Activated effector memory CD4-positive, alpha-beta T cell treated with Interleukin-2 at 50 U/mL for 16 hours (primary cell): Measurements from ENCODE around the gene TMED9.
"Not testable (repeated sequence)": the region's sequence is repeated elsewhere in the genome, so short reads cannot be mapped to it uniquely, and the experiment has no call there.

Experiments used
- DNase-seq: peaks from one replicate; pipeline ENCODE4 v3.0.0-alpha.2; 2020

Gene TMED9

GRCh38 chr5:177592010-177592834 lies at the start of gene TMED9:
TSS of gene TMED9 (plus strand) at chr5:177592203. CDS start at chr5:177592215, 12 bp downstream.
- DNase-seq, result peak; percentile 86

DNA sequence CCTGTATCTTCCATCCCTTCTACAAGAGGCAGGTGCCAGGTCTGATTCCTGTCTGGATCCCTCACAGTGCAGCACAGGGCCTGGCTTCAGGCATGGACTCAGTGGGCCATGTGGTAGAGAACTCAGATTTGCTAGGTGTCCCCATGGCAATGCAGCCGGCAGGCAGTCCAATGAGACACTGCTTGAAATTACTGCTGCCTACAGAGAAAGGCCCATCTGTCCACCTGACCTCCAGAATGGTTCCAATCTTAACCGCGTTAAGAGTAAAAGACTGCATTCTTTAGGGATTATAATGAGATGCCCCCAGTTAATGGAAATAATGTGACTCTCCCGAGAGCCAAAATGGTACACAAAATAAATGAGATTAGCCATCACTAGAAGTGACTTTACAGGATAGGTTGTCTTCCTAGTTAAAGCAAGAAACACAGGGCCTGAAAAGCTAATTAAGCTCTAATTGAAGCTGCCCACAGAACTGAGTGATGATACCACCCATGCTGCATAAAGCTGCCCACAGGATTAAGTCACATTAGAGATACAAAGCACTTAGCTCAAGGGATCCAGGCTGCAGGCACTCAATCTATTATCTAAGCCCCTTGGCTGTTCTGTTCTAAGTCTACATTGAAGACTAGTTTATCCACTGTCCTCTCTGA lies 49.1 kb upstream of the TMED9 start:
- DNase-seq, result no peak

DNA sequence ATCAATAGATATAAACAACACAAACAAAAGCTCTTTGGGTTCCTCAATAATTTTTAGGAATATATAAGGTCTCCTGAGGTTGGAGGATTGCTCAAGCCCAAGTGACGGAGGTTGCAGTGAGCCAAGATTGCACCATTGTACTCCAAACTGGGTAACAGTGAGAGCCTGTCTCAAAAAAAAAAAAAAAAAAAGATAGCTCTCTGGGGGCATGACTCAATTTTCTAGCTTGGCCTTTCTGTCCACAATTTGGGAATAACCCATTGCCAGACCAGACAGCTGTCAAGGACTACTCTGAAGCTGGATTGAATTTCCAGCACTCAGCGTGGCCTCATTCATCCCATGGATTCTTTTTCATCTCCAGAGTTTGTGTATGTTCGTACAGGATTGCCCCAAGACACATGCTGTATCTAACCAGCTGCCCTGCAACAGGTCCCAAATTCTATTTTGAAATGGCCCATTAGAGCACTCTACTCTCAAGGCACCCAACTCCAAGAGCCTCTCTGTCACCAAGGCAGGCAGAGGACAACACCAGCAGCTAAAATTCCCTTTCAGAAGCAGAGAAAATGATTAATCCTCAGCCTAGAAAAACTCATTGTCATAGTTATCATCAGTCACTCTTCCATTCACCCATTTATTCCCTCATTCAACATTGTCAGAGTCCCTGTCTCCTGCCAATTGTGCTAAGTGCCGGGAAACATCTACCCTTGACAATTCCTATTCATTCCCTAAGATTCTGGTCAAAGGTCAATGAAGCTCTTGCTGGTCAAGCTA lies 46.3 kb upstream of the TMED9 start:
- no peak for DNase-seq

DNA sequence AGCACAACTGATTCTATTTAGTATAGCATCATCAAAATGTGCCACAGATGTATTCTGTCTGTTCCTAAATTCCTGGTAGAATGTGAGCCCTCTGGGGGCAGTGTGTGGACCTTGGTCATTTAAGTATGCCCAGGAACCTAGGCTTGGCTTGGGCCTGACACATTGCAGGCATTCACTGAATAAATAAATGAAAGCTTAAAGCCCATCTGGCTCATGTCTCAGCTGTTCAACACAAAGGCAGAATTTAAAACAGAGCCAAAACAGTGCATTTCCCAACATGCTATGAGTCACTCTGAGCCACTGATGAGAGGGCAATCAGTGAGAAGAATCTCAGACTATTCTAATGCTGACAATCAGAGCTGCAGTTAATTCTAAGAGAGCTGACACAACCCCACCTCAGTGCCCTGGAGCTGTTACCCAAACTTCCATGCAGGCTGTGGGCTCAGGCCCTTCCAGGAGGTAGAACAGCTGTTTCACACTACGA lies 45.7 kb upstream of the TMED9 start:
- no peak for DNase-seq

- no peak for DNase-seq
These were observed 44.3 kb upstream of the TMED9 start for GRCh38 chr5:177547736-177548135.

DNA sequence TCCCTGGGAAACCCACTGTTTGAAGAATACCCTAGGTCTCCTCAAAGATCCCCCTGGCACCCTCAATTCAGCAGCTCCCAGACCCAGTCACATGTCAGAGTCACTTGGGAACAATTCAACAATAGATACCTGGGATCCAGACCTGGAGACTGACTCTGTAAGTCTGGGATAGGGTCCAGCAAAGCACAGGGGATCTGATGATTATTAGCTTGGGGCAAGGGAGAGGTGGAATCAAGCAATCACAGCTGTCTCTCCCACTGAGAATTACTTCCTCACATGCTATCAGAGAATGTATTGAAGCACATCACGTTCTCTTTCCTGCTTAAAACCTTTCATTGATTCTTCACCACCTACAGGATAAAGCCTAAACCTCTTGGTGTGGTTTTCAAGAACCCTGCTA lies 43.5 kb upstream of the TMED9 start:
- DNase-seq, result no peak

DNA sequence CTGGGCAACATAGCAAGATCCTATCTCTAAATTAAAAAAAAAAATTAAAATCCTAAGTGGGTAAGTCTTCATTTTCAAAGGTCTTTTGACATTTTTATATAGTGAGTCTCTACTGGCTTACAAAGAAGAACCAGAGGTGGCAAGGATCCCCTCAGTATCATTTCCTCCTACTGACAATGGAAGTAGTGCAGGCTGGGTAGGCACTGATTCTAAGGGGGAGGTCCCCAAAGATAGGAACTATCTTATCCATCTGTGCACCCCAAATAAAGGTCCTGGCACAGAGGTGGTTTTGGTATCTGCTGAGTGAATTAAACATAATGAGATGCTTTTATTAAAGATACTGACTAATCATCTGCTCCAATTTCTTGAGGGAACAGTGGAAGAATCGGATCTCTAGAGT lies 41.9 kb upstream of the TMED9 start:
- no peak for DNase-seq

DNA sequence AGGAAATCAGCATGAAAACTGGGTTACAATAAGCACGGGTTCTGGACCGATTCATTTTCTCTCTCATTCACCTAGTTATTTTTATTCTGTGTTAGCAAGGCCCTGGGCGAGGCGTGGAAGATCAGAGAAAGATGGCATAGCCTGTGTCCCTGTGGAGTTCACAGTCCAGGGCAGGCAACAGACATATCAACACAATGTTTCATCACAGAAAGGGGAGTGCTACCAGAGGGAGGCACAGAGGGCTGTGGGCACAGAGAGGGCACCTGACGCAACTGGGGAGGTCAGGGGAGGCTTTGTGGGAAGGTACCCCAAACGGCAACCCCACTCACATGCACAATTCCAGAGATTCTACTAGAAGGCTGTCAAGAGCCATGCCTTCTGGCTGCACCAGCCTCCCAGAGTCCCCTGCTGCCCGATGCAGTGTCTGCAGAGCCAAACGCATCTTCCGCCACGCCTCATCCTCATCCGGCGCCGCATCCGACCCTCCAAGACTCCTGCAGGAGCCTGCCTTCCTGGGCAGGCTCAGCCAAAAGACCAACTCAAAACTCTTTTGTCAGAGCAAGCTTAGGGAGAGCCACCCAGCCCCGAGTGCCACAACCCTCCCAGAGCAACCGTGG lies 39.1 kb upstream of the TMED9 start:
- DNase-seq, result no peak

- peak; percentile 33 for DNase-seq
These were observed 38.2 kb upstream of the TMED9 start for GRCh38 chr5:177553671-177554429.

DNA sequence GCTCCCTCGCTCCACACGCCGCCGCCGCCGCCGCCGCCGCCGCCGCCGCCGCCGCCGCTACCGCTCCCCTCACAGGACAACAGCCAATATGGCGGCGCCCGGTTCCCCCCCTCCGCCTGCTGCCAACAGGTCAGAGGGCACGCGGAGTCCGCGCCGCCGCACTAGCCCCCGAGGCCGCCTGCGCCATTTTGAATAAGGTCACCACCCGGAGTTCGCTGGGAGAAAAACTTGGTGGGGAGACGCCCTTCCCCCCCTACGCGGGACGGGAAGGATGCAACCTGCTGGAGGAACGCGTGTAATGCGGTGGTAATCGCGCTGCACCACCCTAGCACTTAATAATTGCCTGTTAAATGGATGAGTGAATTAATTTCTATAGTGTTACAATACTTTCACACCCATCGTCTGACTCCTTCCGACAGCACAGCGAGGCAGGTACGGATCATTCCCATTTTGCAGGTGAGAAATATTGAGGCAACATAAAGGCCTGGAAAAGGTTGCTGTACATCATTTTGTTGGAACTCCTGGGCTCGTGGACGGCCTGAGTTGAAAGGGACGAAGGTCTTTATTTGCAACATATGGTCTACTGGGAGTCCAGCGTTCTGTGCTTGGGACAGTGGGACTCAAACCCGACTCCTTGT lies 37.4 kb upstream of the TMED9 start, which contains the start of gene FAM193B:
TSS of gene FAM193B (minus strand) at position 90 of the 638 bp plus-strand sequence. CDS start 105 bp downstream, outside the sequence.
- DNase-seq, result peak; percentile 93

GRCh38 chr5:177555228-177555627 lies 36.8 kb upstream of the TMED9 start:
- no peak for DNase-seq

- no peak for DNase-seq
These were observed 36.3 kb upstream of the TMED9 start for GRCh38 chr5:177555665-177556064.

DNA sequence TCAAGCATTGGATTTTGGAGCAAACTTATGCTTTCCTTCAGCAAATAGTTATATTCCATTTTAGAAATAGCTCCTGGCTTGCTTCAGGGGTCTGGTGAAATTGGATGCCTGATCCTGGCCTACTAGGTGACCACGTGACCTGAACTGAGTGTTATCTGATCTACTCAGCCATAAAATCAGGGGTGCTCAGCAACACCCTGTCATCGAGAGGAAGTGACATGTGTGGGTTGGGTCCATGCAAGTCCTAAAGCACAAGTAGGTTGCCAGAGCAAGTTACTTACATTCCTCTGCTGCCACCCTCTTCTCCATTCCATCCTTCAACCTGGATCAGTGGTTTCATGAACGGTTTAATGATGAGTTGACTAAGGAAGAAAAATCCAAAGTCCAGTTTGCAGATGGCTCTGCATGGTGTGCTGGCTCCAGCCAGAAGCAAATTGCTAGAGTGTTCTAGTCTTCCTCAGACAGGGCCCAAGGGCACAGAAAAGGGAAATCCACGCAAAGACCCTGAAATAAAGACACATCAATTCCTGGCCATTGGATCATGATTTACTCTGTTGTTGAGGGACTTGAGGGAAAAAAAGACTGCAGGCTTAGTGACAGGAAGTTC lies 34.9 kb upstream of the TMED9 start:
- DNase-seq, result no peak

GRCh38 chr5:177557796-177558195 lies 34.2 kb upstream of the TMED9 start:
- DNase-seq, result no peak

DNA sequence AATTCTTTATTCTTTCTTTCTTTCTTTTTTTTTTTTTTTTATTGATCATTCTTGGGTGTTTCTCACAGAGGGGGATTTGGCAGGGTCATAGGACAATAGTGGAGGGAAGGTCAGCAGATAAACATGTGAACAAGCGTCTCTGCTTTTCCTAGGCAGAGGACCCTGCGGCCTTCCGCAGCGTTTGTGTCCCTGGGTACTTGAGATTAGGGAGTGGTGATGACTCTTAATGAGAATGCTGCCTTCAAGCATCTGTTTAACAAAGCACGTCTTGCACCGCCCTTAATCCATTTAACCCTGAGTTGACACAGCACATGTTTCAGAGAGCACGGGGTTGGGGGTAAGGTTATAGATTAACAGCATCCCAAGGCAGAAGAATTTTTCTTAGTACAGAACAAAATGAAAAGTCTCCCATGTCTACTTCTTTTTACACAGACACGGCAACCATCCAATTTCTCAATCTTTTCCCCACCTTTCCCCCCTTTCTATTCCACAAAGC lies 32.5 kb upstream of the TMED9 start:
- DNase-seq, result not testable (repeated sequence)

- DNase-seq, result no peak
These were observed 27.0 kb upstream of the TMED9 start for GRCh38 chr5:177565046-177565445.

- no peak for DNase-seq
These were observed 23.7 kb upstream of the TMED9 start for GRCh38 chr5:177568326-177568725.

GRCh38 chr5:177569894-177570293 lies 22.1 kb upstream of the TMED9 start:
- DNase-seq, result no peak

- no peak for DNase-seq
These were observed 16.5 kb upstream of the TMED9 start for GRCh38 chr5:177575488-177575887.

DNA sequence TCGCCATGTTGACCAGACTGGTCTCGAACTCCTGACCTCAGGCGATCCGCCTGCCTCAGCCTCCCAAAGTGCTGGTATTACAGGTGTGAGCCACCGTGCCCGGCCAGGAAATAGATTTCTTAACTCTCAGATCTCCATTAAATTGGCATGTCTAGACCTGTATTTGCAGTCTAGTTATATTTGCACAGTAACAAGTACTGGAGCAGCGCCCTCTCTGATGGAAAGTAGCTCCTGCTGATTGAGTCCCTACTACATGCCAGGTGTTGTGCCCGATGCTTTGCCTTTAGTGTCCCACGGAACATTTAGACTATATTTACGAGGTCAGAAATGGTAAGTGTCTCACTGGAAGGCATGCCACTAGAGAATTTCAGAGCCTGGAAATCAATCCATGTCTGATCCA lies 15.8 kb upstream of the TMED9 start:
- DNase-seq, result no peak

DNA sequence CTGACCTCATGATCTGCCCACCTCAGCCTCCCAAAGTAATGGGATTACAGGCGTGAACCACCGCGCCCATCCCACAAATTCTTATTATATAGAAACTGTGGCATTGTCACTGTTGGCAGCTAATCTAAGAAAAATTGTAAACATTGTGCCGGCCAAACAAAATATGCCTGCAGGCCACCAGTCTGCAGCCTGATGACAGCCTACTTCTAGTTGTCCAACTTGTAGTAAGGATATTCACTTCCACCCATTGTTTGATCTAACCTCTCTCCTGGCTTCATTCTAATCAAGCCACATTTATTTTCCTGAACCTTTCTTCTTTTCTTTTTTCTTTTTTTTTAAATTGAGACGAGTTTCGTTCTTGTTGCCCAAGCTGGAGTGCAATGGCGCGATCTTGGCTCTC lies 13.7 kb upstream of the TMED9 start:
- DNase-seq, result no peak
